Measurements from ENCODE around the gene FHIP1B. TPM values are rescaled to one million over a fixed set of nuclear protein-coding genes. Genes with fewer than 3 reads are reported as not detected.

The FHIP1B gene
- total RNA-seq, 4 donors from 2014 or later: 37.1 to 60.8 (median 43.6) TPM

DNA sequence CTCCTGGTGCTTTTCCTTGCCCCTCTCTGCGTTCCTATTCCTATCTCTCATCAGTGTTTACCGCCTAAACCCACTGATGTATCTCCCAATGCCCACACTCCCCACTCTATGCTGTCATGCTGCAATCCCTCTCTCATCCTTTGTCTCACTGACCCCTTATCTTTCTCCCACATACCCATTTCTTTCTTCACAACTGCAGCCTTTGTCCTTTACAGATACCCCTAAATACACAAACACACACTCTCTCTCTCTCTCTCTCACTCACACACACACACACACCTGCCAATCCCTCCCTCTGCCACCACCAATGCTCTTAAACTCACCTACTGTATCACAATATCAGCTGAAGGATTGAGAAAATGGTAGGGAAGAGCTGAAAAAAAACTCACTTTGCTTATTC is 59.0 kb downstream of the FHIP1B start:
- DNase-seq: no peak
- Histone ChIP-seq H3K9me3 (no peaks in the 10 kb centered on the region), H3K4me1 (no peaks in the 10 kb centered on the region), H3K27ac (no peak overlapping the region), H3K36me3 (no peaks in the 10 kb centered on the region), H3K27me3 (no peaks in the 10 kb centered on the region), H3K4me3 (replicated peaks in 1 of 3) (no peak overlapping the region)
- intact Hi-C loops (cut with DNase I): no loop called here
- TF ChIP-seq, protein P1, sequence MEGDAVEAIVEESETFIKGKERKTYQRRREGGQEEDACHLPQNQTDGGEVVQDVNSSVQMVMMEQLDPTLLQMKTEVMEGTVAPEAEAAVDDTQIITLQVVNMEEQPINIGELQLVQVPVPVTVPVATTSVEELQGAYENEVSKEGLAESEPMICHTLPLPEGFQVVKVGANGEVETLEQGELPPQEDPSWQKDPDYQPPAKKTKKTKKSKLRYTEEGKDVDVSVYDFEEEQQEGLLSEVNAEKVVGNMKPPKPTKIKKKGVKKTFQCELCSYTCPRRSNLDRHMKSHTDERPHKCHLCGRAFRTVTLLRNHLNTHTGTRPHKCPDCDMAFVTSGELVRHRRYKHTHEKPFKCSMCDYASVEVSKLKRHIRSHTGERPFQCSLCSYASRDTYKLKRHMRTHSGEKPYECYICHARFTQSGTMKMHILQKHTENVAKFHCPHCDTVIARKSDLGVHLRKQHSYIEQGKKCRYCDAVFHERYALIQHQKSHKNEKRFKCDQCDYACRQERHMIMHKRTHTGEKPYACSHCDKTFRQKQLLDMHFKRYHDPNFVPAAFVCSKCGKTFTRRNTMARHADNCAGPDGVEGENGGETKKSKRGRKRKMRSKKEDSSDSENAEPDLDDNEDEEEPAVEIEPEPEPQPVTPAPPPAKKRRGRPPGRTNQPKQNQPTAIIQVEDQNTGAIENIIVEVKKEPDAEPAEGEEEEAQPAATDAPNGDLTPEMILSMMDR (IDR thresholded peaks at IDR 0.05): no peak
- TF ChIP-seq POLR2A (IDR thresholded peaks at IDR 0.05): no peak
- 33 to 51% methylated on average over 2 of the region's 2 CpGs for WGBS, 2 donors

DNA sequence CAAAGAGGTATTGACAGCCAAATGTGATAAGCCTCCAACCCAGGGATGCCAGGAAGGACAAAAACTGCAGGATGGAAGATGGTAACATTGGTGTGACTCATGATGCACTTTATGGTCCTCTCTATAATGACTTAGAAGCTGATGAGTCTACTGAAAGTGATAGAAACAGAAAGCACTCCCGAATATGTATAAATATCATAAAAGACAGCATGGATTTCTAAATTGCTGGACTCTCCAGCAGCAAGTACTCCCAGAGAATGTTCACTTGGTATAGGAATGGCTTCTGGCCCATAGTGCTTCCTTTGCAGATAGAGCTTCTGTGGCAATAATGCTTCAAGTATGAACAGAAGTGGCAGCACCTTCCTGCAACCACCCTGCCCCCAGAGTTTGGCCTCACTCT is 64.2 kb downstream of the FHIP1B start, which contains the start of gene OR52B2:
OR52B2 (minus strand) TSS at position 101 of the 400 bp plus-strand sequence; CDS start at position 101, 0 bp downstream.
- intact Hi-C loops (cut with DNase I): no loop called here
- Histone ChIP-seq H3K4me1 (no peaks in the 10 kb centered on the region), H3K4me3 (replicated peaks in 1 of 3) (no peak within 1 kb of the TSS), H3K9me3 (no peaks in the 10 kb centered on the region), H3K27me3 (no peaks in the 10 kb centered on the region), H3K27ac (no peak within 1 kb of the TSS), H3K36me3 (no peaks in the 10 kb centered on the region)
- TF ChIP-seq, protein P1 (IDR thresholded peaks at IDR 0.05): no peak
- no peak for TF ChIP-seq POLR2A (IDR thresholded peaks at IDR 0.05)
- no peak for DNase-seq
- whole genome bisulfite sequencing, 2 donors: 83 to 88% methylated on average over 1 of the region's 1 CpG

Other genes starting within 250 kb of the FHIP1B start
- gene OR52L1, start 247.7 kb downstream of the FHIP1B start, total RNA-seq: not detected
- not detected for gene OR56A4, start 227.7 kb downstream of the FHIP1B start, total RNA-seq
- gene OR56A1, start 203.9 kb downstream of the FHIP1B start, total RNA-seq: not detected
- gene OR56B4, start 127.0 kb downstream of the FHIP1B start, total RNA-seq: not detected
- gene OR52B2, start 64.3 kb downstream of the FHIP1B start, total RNA-seq: under 1 TPM in 1 of 4 donors, not detected in 3; 0.33 TPM
- not detected for gene OR52W1, start 35.4 kb downstream of the FHIP1B start, total RNA-seq
- gene C11orf42, start 29.1 kb downstream of the FHIP1B start, total RNA-seq: not detected
- under 1 TPM in 2 of 4 donors, not detected in 2; 0.39 to 0.67 TPM for gene CNGA4, start 4.5 kb upstream of the FHIP1B start, total RNA-seq
- gene CCKBR, start 25.2 kb upstream of the FHIP1B start, total RNA-seq: 1 to 10 TPM in 1 of 4 donors, not detected in 3; 1.0 TPM
- 10 to 100 TPM; 18.6 to 36.5 (median 30.1) TPM for gene CAVIN3, start 85.9 kb upstream of the FHIP1B start, total RNA-seq
- 10 to 100 TPM; 39.6 to 82.4 (median 57.6) TPM for gene SMPD1, start 155.8 kb upstream of the FHIP1B start, total RNA-seq
- gene APBB1, start 184.5 kb upstream of the FHIP1B start, total RNA-seq: 10 to 100 TPM; 36.4 to 54.1 (median 45.4) TPM
- gene HPX, start 206.4 kb upstream of the FHIP1B start, total RNA-seq: under 1 TPM in 2 of 4 donors, not detected in 2; 0.33 to 0.67 TPM
- 10 to 100 TPM; 11.0 to 20.8 (median 14.6) TPM for gene TRIM3, start 239.3 kb upstream of the FHIP1B start, total RNA-seq
- 100 to 1,000 TPM in 2 of 4 donors, 10 to 100 TPM in 2; 86.7 to 124 (median 96.2) TPM for gene ARFIP2, start 246.7 kb upstream of the FHIP1B start, total RNA-seq
- gene TIMM10B, start 246.9 kb upstream of the FHIP1B start, total RNA-seq: 10 to 100 TPM; 42.1 to 72.0 (median 56.3) TPM

Measured in thyroid gland (tissue), 4 donors.